NCI-H1417 (cell line): Measurements from ENCODE around the gene MED23.

Experiments used
- DNase-seq, 3 experiments: peaks; one replicate each; lab custom pipeline; 2025; lab: John Stamatoyannopoulos, UW

MED23 gene

GRCh38 chr6:131627724-131628682 is at the start of gene MED23:
TSS of gene MED23 (minus strand) at chr6:131628242. CDS start at chr6:131628049, 193 bp downstream.
- DNase-seq: peak; percentile 93 to 98 (median 97)

- no peak for DNase-seq
Measured at GRCh38 chr6:131673184-131673583, 45.1 kb upstream of the MED23 start.

GRCh38 chr6:131669891-131670290 is 41.8 kb upstream of the MED23 start:
- no peak for DNase-seq

- DNase-seq: no peak
Measured at GRCh38 chr6:131663578-131664165, 35.6 kb upstream of the MED23 start.

- DNase-seq: peak in 1 of 3 experiments; percentile 9
Measured at GRCh38 chr6:131660195-131660594, 32.2 kb upstream of the MED23 start.

GRCh38 chr6:131658287-131658686 is 30.2 kb upstream of the MED23 start:
- no peak for DNase-seq

- no peak for DNase-seq
Measured at GRCh38 chr6:131657630-131658111, 29.6 kb upstream of the MED23 start.

GRCh38 chr6:131657222-131657621 is 29.2 kb upstream of the MED23 start:
- DNase-seq: no peak

- no peak for DNase-seq
Measured at GRCh38 chr6:131656667-131657066, 28.6 kb upstream of the MED23 start.

GRCh38 chr6:131655951-131656350 is 27.9 kb upstream of the MED23 start:
- no peak for DNase-seq

GRCh38 chr6:131655387-131655786 is 27.3 kb upstream of the MED23 start:
- DNase-seq: no peak

- DNase-seq: no peak
Measured at GRCh38 chr6:131654326-131654725, 26.3 kb upstream of the MED23 start.

GRCh38 chr6:131652472-131652871 is 24.4 kb upstream of the MED23 start:
- DNase-seq: peak in 2 of 3 experiments; percentile 35 to 69

- DNase-seq: peak in 2 of 3 experiments; percentile 83 to 94
Measured at GRCh38 chr6:131651782-131652181, 23.7 kb upstream of the MED23 start.

GRCh38 chr6:131646249-131646670 is 18.2 kb upstream of the MED23 start:
- no peak for DNase-seq

GRCh38 chr6:131645846-131646245 is 17.8 kb upstream of the MED23 start:
- DNase-seq: no peak

- no peak for DNase-seq
Measured at GRCh38 chr6:131644921-131645320, 16.9 kb upstream of the MED23 start.

- no peak for DNase-seq
Measured at GRCh38 chr6:131643855-131644460, 15.9 kb upstream of the MED23 start.

- DNase-seq: no peak
Measured at GRCh38 chr6:131642987-131643611, 15.1 kb upstream of the MED23 start.

- DNase-seq: no peak
Measured at GRCh38 chr6:131642565-131642964, 14.5 kb upstream of the MED23 start.

GRCh38 chr6:131641554-131641953 is 13.5 kb upstream of the MED23 start:
- DNase-seq: no peak

GRCh38 chr6:131640576-131640975 is 12.5 kb upstream of the MED23 start:
- DNase-seq: no peak
